Measurements from ENCODE around the gene DHRS13.

DHRS13 gene

GRCh38 chr17:28902819-28903545 is at the start of gene DHRS13:
Gene DHRS13, minus strand, starts transcription at chr17:28903079. Its CDS starts 135 bp downstream, at chr17:28902944.
- peak; percentile 100 for TF ChIP-seq CTCF (conservative IDR thresholded peaks at IDR 0.05)
- H3K27ac ChIP-seq = peak within 1 kb of the TSS; percentile 98

GRCh38 chr17:28951991-28952975 is 49.4 kb upstream of the DHRS13 start:
- H3K27ac ChIP-seq = peak overlapping the region; percentile 100
- no peak for TF ChIP-seq CTCF (conservative IDR thresholded peaks at IDR 0.05)

GRCh38 chr17:28951428-28951990 is 48.6 kb upstream of the DHRS13 start, which contains the start of gene PHF12:
Gene PHF12, minus strand, starts transcription at chr17:28951518. Its CDS starts 558 bp downstream, at chr17:28950960.
- no peak for TF ChIP-seq CTCF (conservative IDR thresholded peaks at IDR 0.05)
- H3K27ac ChIP-seq = peak within 1 kb of the TSS; percentile 100

GRCh38 chr17:28950752-28951427 is 48.0 kb upstream of the DHRS13 start:
- H3K27ac ChIP-seq = peak overlapping the region; percentile 100
- no peak for TF ChIP-seq CTCF (conservative IDR thresholded peaks at IDR 0.05)

- H3K27ac ChIP-seq = peak overlapping the region; percentile 100
- no peak for TF ChIP-seq CTCF (conservative IDR thresholded peaks at IDR 0.05)
Observed at GRCh38 chr17:28950017-28950751, 47.3 kb upstream of the DHRS13 start.

- H3K27ac ChIP-seq = peak overlapping the region; percentile 100
- no peak; the same call in 1 of the 2 replicates for TF ChIP-seq CTCF (conservative IDR thresholded peaks at IDR 0.05)
Observed at GRCh38 chr17:28949185-28950016, 46.5 kb upstream of the DHRS13 start.

Data from VCaP (cell line).